ENCODE data around the gene SPRYD4.
"Not testable (repeated sequence)": the region's sequence is repeated elsewhere in the genome, so short reads cannot be mapped to it uniquely, and the experiment has no call there.

The SPRYD4 gene

DNA sequence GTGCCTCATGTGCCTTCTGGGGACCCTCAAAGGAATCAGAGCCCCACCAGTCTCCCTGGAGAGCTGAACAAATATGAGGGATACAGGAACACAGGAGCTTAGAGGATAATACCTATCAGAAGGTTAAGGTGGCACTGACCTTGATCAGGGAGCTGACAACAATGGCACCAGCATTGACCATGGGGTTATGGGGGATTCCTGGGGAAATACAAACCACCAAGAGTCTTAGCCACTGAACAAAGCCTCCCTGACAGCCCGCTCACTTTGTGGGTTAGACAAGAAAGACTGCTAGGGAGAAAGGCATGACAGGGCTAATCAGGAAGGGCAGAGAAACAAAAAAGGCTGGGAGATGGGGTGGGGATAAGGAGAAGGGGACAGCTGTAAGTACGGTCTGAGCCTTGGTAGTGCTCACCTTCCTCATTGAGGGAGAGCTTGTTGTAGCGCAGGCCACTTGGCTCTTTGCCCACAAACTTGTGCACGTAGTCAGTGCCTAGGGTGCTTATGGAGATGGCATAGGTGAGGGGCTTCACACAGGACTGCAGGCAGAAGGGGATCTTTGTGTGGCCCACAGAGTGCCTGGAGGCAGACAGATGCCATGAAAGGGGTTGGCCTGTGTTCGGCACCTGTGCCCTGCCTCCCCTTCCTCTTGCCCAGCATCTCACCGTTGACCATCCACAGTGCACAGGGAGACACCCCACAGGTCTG, 9.3 kb downstream of the SPRYD4 start:
- Histone ChIP-seq H3K36me3 (ENCODE audit: control insufficient read depth, insufficient read depth, low read length, severe bottlenecking) (no peaks in the 10 kb centered on the region), H3K9me3 (ENCODE audit: control insufficient read depth, low read length) (no peaks in the 10 kb centered on the region), H3K4me1 (ENCODE audit: control insufficient read depth, insufficient read depth, low read length) (no peaks in the 10 kb centered on the region), H3K9ac (ENCODE audit: low read length) (no peak overlapping the region), H3K27me3 (replicated peaks; ENCODE audit: control insufficient read depth, insufficient read depth, low read length) (no peaks in the 10 kb centered on the region), H3K4me3 (ENCODE audit: low read length) (no peak overlapping the region)
- DNase-seq (ENCODE audit: low read depth): no peak

DNA sequence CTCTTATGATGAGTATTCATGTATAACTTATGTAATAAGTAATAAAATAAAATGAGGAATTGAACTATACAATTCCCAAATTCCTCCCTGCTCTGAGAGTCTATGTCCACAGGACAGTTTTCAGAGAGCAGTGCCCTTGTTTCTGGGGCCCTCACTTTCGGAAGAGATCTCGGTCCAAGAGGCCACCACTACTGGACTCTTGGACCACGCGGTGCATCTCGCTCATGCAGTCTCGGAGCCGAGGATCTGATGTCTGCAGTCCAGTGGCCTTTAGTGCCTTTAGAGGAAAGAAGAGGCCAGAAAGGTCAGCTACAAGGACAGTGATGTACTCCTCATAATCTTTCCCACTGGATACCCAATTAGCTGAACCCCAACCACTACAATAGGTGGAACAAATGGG, 11.2 kb downstream of the SPRYD4 start:
- no peak for DNase-seq (ENCODE audit: low read depth)

DNA sequence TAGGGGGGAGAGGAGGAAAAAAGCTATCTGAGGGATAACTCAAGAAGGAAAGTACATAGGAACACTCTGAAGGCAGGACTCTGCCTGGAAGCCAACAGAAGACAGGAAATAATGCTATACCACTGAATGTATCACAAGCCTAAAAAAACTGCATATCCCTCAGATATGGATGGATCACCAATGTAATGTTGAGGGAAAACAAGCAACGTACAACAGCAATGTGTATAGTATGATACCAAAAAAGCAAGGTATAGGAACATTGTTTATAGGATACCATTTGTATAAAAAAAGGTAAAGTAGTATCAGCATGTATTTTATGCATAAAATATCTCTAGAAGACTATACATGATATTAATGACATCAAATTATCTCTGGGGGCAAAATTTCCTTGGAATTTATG, 16.2 kb downstream of the SPRYD4 start:
- no peak overlapping the region for H3K9ac ChIP-seq (ENCODE audit: low read length)
- H3K9me3 ChIP-seq (ENCODE audit: control insufficient read depth, low read length): peaks cover 3% of the 10 kb centered on the region
- H3K27me3 ChIP-seq (replicated peaks; ENCODE audit: control insufficient read depth, insufficient read depth, low read length): peaks cover 24% of the 10 kb centered on the region
- H3K4me3 ChIP-seq (ENCODE audit: low read length): no peak overlapping the region
- H3K4me1 ChIP-seq (ENCODE audit: control insufficient read depth, insufficient read depth, low read length): peaks cover 11% of the 10 kb centered on the region
- no peak for DNase-seq (ENCODE audit: low read depth)
- no peaks in the 10 kb centered on the region for H3K36me3 ChIP-seq (ENCODE audit: control insufficient read depth, insufficient read depth, low read length, severe bottlenecking)

More for the DNA sequence above, 11.2 kb downstream of the SPRYD4 start:
- no peaks in the 10 kb centered on the region for H3K9me3 ChIP-seq (ENCODE audit: control insufficient read depth, low read length)
- H3K9ac ChIP-seq (ENCODE audit: low read length): no peak overlapping the region
- H3K4me3 ChIP-seq (ENCODE audit: low read length): no peak overlapping the region
- no peaks in the 10 kb centered on the region for H3K27me3 ChIP-seq (replicated peaks; ENCODE audit: control insufficient read depth, insufficient read depth, low read length)
- H3K36me3 ChIP-seq (ENCODE audit: control insufficient read depth, insufficient read depth, low read length, severe bottlenecking): no peaks in the 10 kb centered on the region
- no peaks in the 10 kb centered on the region for H3K4me1 ChIP-seq (ENCODE audit: control insufficient read depth, insufficient read depth, low read length)

GRCh38 chr12:56486694-56487093, 18.3 kb downstream of the SPRYD4 start:
- Histone ChIP-seq H3K4me3 (ENCODE audit: low read length) (no peak overlapping the region), H3K9me3 (ENCODE audit: control insufficient read depth, low read length) (peaks cover 3% of the 10 kb centered on the region), H3K9ac (ENCODE audit: low read length) (no peak overlapping the region), H3K27me3 (replicated peaks; ENCODE audit: control insufficient read depth, insufficient read depth, low read length) (peaks cover 44% of the 10 kb centered on the region), H3K4me1 (ENCODE audit: control insufficient read depth, insufficient read depth, low read length) (peaks cover 11% of the 10 kb centered on the region), H3K36me3 (ENCODE audit: control insufficient read depth, insufficient read depth, low read length, severe bottlenecking) (no peaks in the 10 kb centered on the region)
- no peak for DNase-seq (ENCODE audit: low read depth)

DNA sequence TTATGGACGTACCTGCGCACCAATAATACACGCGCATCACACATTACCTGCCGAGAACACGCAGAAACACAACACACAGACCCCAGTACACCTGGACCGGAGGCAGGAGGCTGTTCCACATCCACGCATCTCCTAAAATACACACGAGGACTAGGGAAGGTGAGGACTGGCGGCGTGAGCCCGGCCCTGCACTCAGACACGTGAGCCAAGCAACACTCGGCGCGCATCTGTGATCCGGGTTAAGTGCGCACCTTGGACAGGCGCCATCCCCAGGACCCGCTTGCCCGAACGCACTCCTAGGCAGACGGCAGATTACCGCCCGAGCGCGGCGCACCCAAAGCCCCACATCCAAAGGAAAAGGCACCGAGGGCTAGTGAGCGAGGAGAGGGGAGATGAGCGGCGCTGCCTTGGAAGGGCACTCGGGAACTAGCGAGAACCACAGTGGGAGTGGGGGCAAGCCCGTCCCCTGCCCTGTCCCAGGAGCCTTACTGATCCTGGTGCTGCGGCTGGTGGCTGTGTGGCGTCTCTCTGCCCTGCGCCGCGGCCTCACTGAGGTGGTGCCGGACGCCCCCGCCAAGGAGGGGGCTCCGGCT, 19.2 kb downstream of the SPRYD4 start:
- peaks cover 11% of the 10 kb centered on the region for H3K4me1 ChIP-seq (ENCODE audit: control insufficient read depth, insufficient read depth, low read length)
- H3K36me3 ChIP-seq (ENCODE audit: control insufficient read depth, insufficient read depth, low read length, severe bottlenecking): no peaks in the 10 kb centered on the region
- H3K27me3 ChIP-seq (replicated peaks; ENCODE audit: control insufficient read depth, insufficient read depth, low read length): peaks cover 46% of the 10 kb centered on the region
- H3K4me3 ChIP-seq (ENCODE audit: low read length): peak overlapping the region; percentile 71
- peak; percentile 30 for DNase-seq (ENCODE audit: low read depth)
- no peak overlapping the region for H3K9ac ChIP-seq (ENCODE audit: low read length)
- peaks cover 3% of the 10 kb centered on the region for H3K9me3 ChIP-seq (ENCODE audit: control insufficient read depth, low read length)

GRCh38 chr12:56488041-56488955, 19.9 kb downstream of the SPRYD4 start, which contains the start of gene GLS2:
Gene GLS2, minus strand, starts transcription at chr12:56488161. Its CDS starts 43 bp downstream, at chr12:56488118.
- H3K4me1 ChIP-seq (ENCODE audit: control insufficient read depth, insufficient read depth, low read length): peaks cover 11% of the 10 kb centered on the region

GRCh38 chr12:56490360-56490759, 22.0 kb downstream of the SPRYD4 start:
- peaks cover 49% of the 10 kb centered on the region for H3K27me3 ChIP-seq (replicated peaks; ENCODE audit: control insufficient read depth, insufficient read depth, low read length)

More at GRCh38 chr12:56488041-56488955, 19.9 kb downstream of the SPRYD4 start, which contains the start of gene GLS2:
- Histone ChIP-seq H3K9me3 (ENCODE audit: control insufficient read depth, low read length) (peaks cover 3% of the 10 kb centered on the region), H3K4me3 (ENCODE audit: low read length) (peak within 1 kb of the TSS; percentile 71), H3K27me3 (replicated peaks; ENCODE audit: control insufficient read depth, insufficient read depth, low read length) (peaks cover 49% of the 10 kb centered on the region), H3K36me3 (ENCODE audit: control insufficient read depth, insufficient read depth, low read length, severe bottlenecking) (no peaks in the 10 kb centered on the region), H3K9ac (ENCODE audit: low read length) (no peak within 1 kb of the TSS)
- peak; percentile 85 for DNase-seq (ENCODE audit: low read depth)

GRCh38 chr12:56493409-56494105, 25.2 kb downstream of the SPRYD4 start:
- H3K36me3 ChIP-seq (ENCODE audit: control insufficient read depth, insufficient read depth, low read length, severe bottlenecking); DNase-seq (ENCODE audit: low read depth): not testable (repeated sequence)

More at GRCh38 chr12:56490360-56490759, 22.0 kb downstream of the SPRYD4 start:
- Histone ChIP-seq H3K4me3 (ENCODE audit: low read length) (no peak overlapping the region), H3K9ac (ENCODE audit: low read length) (no peak overlapping the region), H3K9me3 (ENCODE audit: control insufficient read depth, low read length) (peaks cover 3% of the 10 kb centered on the region), H3K36me3 (ENCODE audit: control insufficient read depth, insufficient read depth, low read length, severe bottlenecking) (no peaks in the 10 kb centered on the region), H3K4me1 (ENCODE audit: control insufficient read depth, insufficient read depth, low read length) (peaks cover 11% of the 10 kb centered on the region)
- no peak for DNase-seq (ENCODE audit: low read depth)

GRCh38 chr12:56494106-56494415, 25.7 kb downstream of the SPRYD4 start:
- DNase-seq (ENCODE audit: low read depth); H3K36me3 ChIP-seq (ENCODE audit: control insufficient read depth, insufficient read depth, low read length, severe bottlenecking); H3K9me3 ChIP-seq (ENCODE audit: control insufficient read depth, low read length); H3K4me3 ChIP-seq (ENCODE audit: low read length); H3K9ac ChIP-seq (ENCODE audit: low read length); H3K4me1 ChIP-seq (ENCODE audit: control insufficient read depth, insufficient read depth, low read length): not testable (repeated sequence)
- peaks cover 31% of the 10 kb centered on the region for H3K27me3 ChIP-seq (replicated peaks; ENCODE audit: control insufficient read depth, insufficient read depth, low read length)

More at GRCh38 chr12:56493409-56494105, 25.2 kb downstream of the SPRYD4 start:
- not testable (repeated sequence) for H3K9me3 ChIP-seq (ENCODE audit: control insufficient read depth, low read length); H3K4me3 ChIP-seq (ENCODE audit: low read length); H3K4me1 ChIP-seq (ENCODE audit: control insufficient read depth, insufficient read depth, low read length); H3K9ac ChIP-seq (ENCODE audit: low read length)
- peaks cover 35% of the 10 kb centered on the region for H3K27me3 ChIP-seq (replicated peaks; ENCODE audit: control insufficient read depth, insufficient read depth, low read length)

DNA sequence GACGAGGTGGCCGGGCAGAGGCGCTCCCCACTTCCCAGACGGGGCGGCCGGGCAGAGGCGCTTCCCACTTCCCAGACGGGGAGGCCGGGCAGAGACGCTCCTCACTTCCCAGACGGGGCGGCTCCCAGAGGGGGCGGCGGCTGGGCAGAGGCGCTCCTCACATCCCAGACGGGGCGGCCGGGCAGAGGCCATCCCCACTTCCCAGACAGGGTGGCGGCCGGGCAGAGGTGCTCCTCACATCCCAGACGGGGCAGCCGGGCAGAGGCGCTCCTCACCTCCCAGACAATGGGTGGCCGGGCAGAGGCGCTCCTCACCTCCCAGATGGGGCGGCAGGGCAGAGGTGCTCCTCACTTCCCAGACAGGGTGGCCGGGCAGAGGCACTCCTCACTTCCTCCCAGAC, 26.1 kb downstream of the SPRYD4 start:
- not testable (repeated sequence) for H3K4me3 ChIP-seq (ENCODE audit: low read length); H3K9me3 ChIP-seq (ENCODE audit: control insufficient read depth, low read length); H3K4me1 ChIP-seq (ENCODE audit: control insufficient read depth, insufficient read depth, low read length); DNase-seq (ENCODE audit: low read depth); H3K9ac ChIP-seq (ENCODE audit: low read length); H3K36me3 ChIP-seq (ENCODE audit: control insufficient read depth, insufficient read depth, low read length, severe bottlenecking)
- peaks cover 31% of the 10 kb centered on the region for H3K27me3 ChIP-seq (replicated peaks; ENCODE audit: control insufficient read depth, insufficient read depth, low read length)

All from adipocyte (in vitro differentiated cells).